ENCODE data around the gene DHX32. TPM values are rescaled to one million over a fixed set of nuclear protein-coding genes. Genes with fewer than 3 reads are reported as not detected.

DHX32 gene
- polyA plus RNA-seq, 1 donor from 2014 or later: 25.2 TPM

- no peaks in the 10 kb centered on the region for H3F3A ChIP-seq (ENCODE audit: insufficient read depth, low read length, poor library complexity, severe bottlenecking)
- H3K27ac ChIP-seq (ENCODE audit: low read length): no peak overlapping the region
- H2AFZ ChIP-seq (ENCODE audit: low read depth, low read length): no peak overlapping the region
- no peaks in the 10 kb centered on the region for H3K9me3 ChIP-seq (ENCODE audit: low read length)
- H4K20me1 ChIP-seq (ENCODE audit: insufficient read depth): no peaks in the 10 kb centered on the region
- H3K9me2 ChIP-seq (ENCODE audit: insufficient read depth, low read length): no peaks in the 10 kb centered on the region
- H3K4me2 ChIP-seq (ENCODE audit: low read length): no peak overlapping the region
- H3K27me3 ChIP-seq (ENCODE audit: insufficient read depth, low read depth, low read length): no peaks in the 10 kb centered on the region
- no peak overlapping the region for H3K9ac ChIP-seq (ENCODE audit: low read length)
- TF ChIP-seq SMC3 (conservative IDR thresholded peaks at IDR 0.05; ENCODE audit: poor library complexity): no peak
- TF ChIP-seq REST (IDR thresholded peaks at IDR 0.05; ENCODE audit: borderline replicate concordance): no peak
- no peak for TF ChIP-seq EP300 (conservative IDR thresholded peaks at IDR 0.05; ENCODE audit: poor library complexity, severe bottlenecking)
- no peak for TF ChIP-seq TAF1 (IDR thresholded peaks at IDR 0.05; ENCODE audit: low read depth)
- TF ChIP-seq CTCF (IDR thresholded peaks at IDR 0.05; ENCODE audit: poor library complexity, severe bottlenecking): no peak
- no peak for TF ChIP-seq MXI1 (conservative IDR thresholded peaks at IDR 0.05; ENCODE audit: poor library complexity, severe bottlenecking)
- no peak for TF ChIP-seq RAD21 (conservative IDR thresholded peaks at IDR 0.05)
- no peak for TF ChIP-seq POLR2AphosphoS5 (IDR thresholded peaks at IDR 0.05)
- no peak for TF ChIP-seq EZH2 (IDR thresholded peaks at IDR 0.05; ENCODE audit: borderline replicate concordance, insufficient read depth, low read length, poor library complexity, severe bottlenecking)
- no peaks in the 10 kb centered on the region for H3K36me3 ChIP-seq (ENCODE audit: insufficient read depth, low read length)
- H3K4me3 ChIP-seq (ENCODE audit: low read length): no peak overlapping the region
- H3K79me2 ChIP-seq (replicated peaks; ENCODE audit: insufficient read depth, low read length): peaks cover 11% of the 10 kb centered on the region
Observed at GRCh38 chr10:125882596-125882995, 1.5 kb upstream of the DHX32 start.

- Histone ChIP-seq H3K27me3 (ENCODE audit: insufficient read depth, low read depth, low read length) (no peaks in the 10 kb centered on the region), H3K9ac (ENCODE audit: low read length) (no peak overlapping the region), H3K4me3 (ENCODE audit: low read length) (peak overlapping the region; percentile 21), H3K79me2 (replicated peaks; ENCODE audit: insufficient read depth, low read length) (peaks cover 13% of the 10 kb centered on the region), H3K9me2 (ENCODE audit: insufficient read depth, low read length) (no peaks in the 10 kb centered on the region), H3F3A (ENCODE audit: insufficient read depth, low read length, poor library complexity, severe bottlenecking) (no peaks in the 10 kb centered on the region), H3K4me2 (ENCODE audit: low read length) (no peak overlapping the region), H4K20me1 (ENCODE audit: insufficient read depth) (no peaks in the 10 kb centered on the region), H3K9me3 (ENCODE audit: low read length) (no peaks in the 10 kb centered on the region), H2AFZ (ENCODE audit: low read depth, low read length) (peak overlapping the region; percentile 1), H3K36me3 (ENCODE audit: insufficient read depth, low read length) (no peaks in the 10 kb centered on the region), H3K27ac (ENCODE audit: low read length) (no peak overlapping the region)
- TF ChIP-seq EP300 (conservative IDR thresholded peaks at IDR 0.05; ENCODE audit: poor library complexity, severe bottlenecking) (no peak), REST (IDR thresholded peaks at IDR 0.05; ENCODE audit: borderline replicate concordance) (no peak), CTCF (IDR thresholded peaks at IDR 0.05; ENCODE audit: poor library complexity, severe bottlenecking) (no peak), SMC3 (conservative IDR thresholded peaks at IDR 0.05; ENCODE audit: poor library complexity) (no peak), RAD21 (conservative IDR thresholded peaks at IDR 0.05) (no peak), TAF1 (IDR thresholded peaks at IDR 0.05; ENCODE audit: low read depth) (no peak), POLR2AphosphoS5 (IDR thresholded peaks at IDR 0.05) (no peak), EZH2 (IDR thresholded peaks at IDR 0.05; ENCODE audit: borderline replicate concordance, insufficient read depth, low read length, poor library complexity, severe bottlenecking) (no peak), MXI1 (conservative IDR thresholded peaks at IDR 0.05; ENCODE audit: poor library complexity, severe bottlenecking) (no peak)
Observed at GRCh38 chr10:125880719-125881118, 373 bp downstream of the DHX32 start.
